HG03045 (cell line): ENCODE data around the gene HTR3A.
"Not testable (repeated sequence)": the region's sequence is repeated elsewhere in the genome, so short reads cannot be mapped to it uniquely, and the experiment has no call there.

ENCODE experiments used
- ATAC-seq: cut with Tn5 transposase; IDR thresholded peaks from one replicate; pipeline ENCODE4 v1.9.1; 2021; ENCODE audit warnings: mild to moderate bottlenecking, moderate library complexity; ENCODE audit not compliant: unreplicated experiment

Gene HTR3A

GRCh38 chr11:113974741-113975470 is at the start of gene HTR3A:
HTR3A (plus strand) TSS chr11:113975108; CDS start chr11:113975326, 218 bp downstream.
- no peak for ATAC-seq

GRCh38 chr11:113926273-113927197 is 48.4 kb upstream of the HTR3A start:
- ATAC-seq = no peak

- ATAC-seq = no peak
These were observed 46.6 kb upstream of the HTR3A start for GRCh38 chr11:113928311-113928710.

- no peak for ATAC-seq
These were observed 42.1 kb upstream of the HTR3A start for GRCh38 chr11:113932788-113933187.

- not testable (repeated sequence) for ATAC-seq
These were observed 40.7 kb upstream of the HTR3A start for GRCh38 chr11:113934193-113934592.

GRCh38 chr11:113934761-113935160 is 40.1 kb upstream of the HTR3A start:
- ATAC-seq = no peak

GRCh38 chr11:113935858-113936257 is 39.0 kb upstream of the HTR3A start:
- ATAC-seq = no peak

- ATAC-seq = no peak
These were observed 37.0 kb upstream of the HTR3A start for GRCh38 chr11:113937918-113938317.

GRCh38 chr11:113942256-113942655 is 32.7 kb upstream of the HTR3A start:
- no peak for ATAC-seq

GRCh38 chr11:113946162-113946561 is 28.7 kb upstream of the HTR3A start:
- ATAC-seq = not testable (repeated sequence)

GRCh38 chr11:113947994-113948393 is 26.9 kb upstream of the HTR3A start:
- ATAC-seq = no peak

GRCh38 chr11:113949891-113950290 is 25.0 kb upstream of the HTR3A start:
- ATAC-seq = no peak

- no peak for ATAC-seq
These were observed 23.4 kb upstream of the HTR3A start for GRCh38 chr11:113951537-113951936.

GRCh38 chr11:113952070-113952469 is 22.8 kb upstream of the HTR3A start:
- ATAC-seq = no peak

- ATAC-seq = no peak
These were observed 22.3 kb upstream of the HTR3A start for GRCh38 chr11:113952588-113952987.

GRCh38 chr11:113954235-113954634 is 20.7 kb upstream of the HTR3A start:
- ATAC-seq = no peak

GRCh38 chr11:113956986-113957385 is 17.9 kb upstream of the HTR3A start:
- no peak for ATAC-seq

GRCh38 chr11:113960702-113961330 is 14.1 kb upstream of the HTR3A start:
- ATAC-seq = no peak

GRCh38 chr11:113967361-113967760 is 7.5 kb upstream of the HTR3A start:
- no peak for ATAC-seq

- no peak for ATAC-seq
These were observed 3.3 kb upstream of the HTR3A start for GRCh38 chr11:113971506-113972195.

- no peak for ATAC-seq
These were observed 2.2 kb downstream of the HTR3A start for GRCh38 chr11:113977071-113977490.
